Effector memory CD8-positive, alpha-beta T cell (primary cell): Measurements from ENCODE around the gene SELENOH.

Experiments
- ATAC-seq: fragments of 150-1000 bp; cut with Tn5 transposase; replicated peaks from 2 replicates; pipeline ENCODE4 v1.10.0; 2021; ENCODE audit warnings: mild to moderate bottlenecking, moderate library complexity
- DNase-seq, 3 experiments: peaks; one replicate each; pipeline ENCODE4 v3.0.0; 2021
- H3K27ac Mint-ChIP-seq, 2 donors: one replicate each; pipeline ENCODE4 v1.8.0; 2022; ENCODE audit warnings: mild to moderate bottlenecking in 2 of 2, mixed read lengths in 2 of 2, moderate library complexity in 2 of 2
- H3K27me3 Mint-ChIP-seq, 2 donors: one replicate each; pipeline ENCODE4 v1.8.0; 2022; ENCODE audit warnings: mixed read lengths in 2 of 2
- H3K36me3 Mint-ChIP-seq: one replicate; pipeline ENCODE4 v1.8.0; 2022; ENCODE audit warnings: mild to moderate bottlenecking, moderate library complexity, mixed read lengths; ENCODE audit not compliant: insufficient read depth
- H3K4me1 Mint-ChIP-seq, 2 donors: one replicate each; pipeline ENCODE4 v1.8.0; 2022; ENCODE audit warnings: low read depth in 2 of 2, mixed read lengths in 2 of 2
- H3K4me3 Mint-ChIP-seq, 2 donors: one replicate each; pipeline ENCODE4 v1.8.0; 2022; ENCODE audit warnings: mild to moderate bottlenecking in 2 of 2, mixed read lengths in 2 of 2, moderate library complexity in 2 of 2
- H3K9me3 Mint-ChIP-seq, 2 donors: one replicate each; pipeline ENCODE4 v1.8.0; 2022; ENCODE audit warnings: mixed read lengths in 2 of 2

SELENOH gene

DNA sequence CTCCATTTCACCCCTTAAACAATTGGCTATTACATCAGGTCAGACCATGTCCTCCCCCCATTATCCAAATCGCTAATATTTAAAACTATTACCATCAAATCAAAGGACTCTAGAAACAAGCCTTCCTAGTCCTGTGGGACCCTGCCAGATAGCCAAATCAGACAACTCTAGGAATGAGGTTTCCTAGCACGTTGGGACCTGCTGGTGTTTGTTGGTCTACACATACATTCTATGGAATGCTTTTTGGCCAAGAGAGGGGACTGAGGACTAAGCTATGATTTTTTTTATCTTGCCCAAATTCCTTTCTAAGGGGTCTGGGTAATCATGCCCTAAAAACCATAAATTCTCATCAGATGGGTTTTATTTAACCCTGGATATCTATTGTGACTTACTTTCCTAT, 14.1 kb upstream of the SELENOH start:
- no peaks in the 10 kb centered on the region for H3K27me3 Mint-ChIP-seq
- H3K9me3 Mint-ChIP-seq, result no peaks in the 10 kb centered on the region
- no peak overlapping the region for H3K4me3 Mint-ChIP-seq
- peaks cover 0 to 12% of the 10 kb centered on the region in 2 donors for H3K4me1 Mint-ChIP-seq
- no peak for ATAC-seq
- DNase-seq, result no peak
- peak overlapping the region in 1 of 2 donors; percentile 32 for H3K27ac Mint-ChIP-seq
- H3K36me3 Mint-ChIP-seq, result peaks cover 16% of the 10 kb centered on the region

DNA sequence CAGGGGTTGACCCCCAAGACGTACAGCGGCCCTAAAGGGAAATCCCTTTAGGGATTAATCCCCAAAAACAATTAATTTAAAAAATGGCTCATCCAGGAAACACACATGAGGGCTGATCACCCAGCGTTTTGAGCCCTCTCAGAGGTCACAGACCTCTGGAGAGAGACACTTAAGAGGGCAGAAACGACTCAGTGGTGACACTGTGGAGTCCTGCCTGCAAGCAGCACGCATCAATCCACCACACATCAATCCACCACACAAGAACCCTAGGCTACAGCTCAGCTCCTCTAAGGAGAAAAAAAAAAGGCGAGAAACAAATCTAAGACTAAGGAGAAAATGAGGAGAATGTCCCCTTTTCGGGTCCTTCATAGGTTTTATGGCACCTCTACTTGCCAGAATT, 12.5 kb upstream of the SELENOH start:
- H3K4me3 Mint-ChIP-seq, result no peak overlapping the region
- no peaks in the 10 kb centered on the region for H3K27me3 Mint-ChIP-seq
- H3K27ac Mint-ChIP-seq, result peak overlapping the region; percentile 53 to 85
- H3K9me3 Mint-ChIP-seq, result no peaks in the 10 kb centered on the region
- ATAC-seq (no peak), DNase-seq (no peak)
- H3K36me3 Mint-ChIP-seq, result peaks cover 4% of the 10 kb centered on the region
- peaks cover 0 to 12% of the 10 kb centered on the region in 2 donors for H3K4me1 Mint-ChIP-seq

DNA sequence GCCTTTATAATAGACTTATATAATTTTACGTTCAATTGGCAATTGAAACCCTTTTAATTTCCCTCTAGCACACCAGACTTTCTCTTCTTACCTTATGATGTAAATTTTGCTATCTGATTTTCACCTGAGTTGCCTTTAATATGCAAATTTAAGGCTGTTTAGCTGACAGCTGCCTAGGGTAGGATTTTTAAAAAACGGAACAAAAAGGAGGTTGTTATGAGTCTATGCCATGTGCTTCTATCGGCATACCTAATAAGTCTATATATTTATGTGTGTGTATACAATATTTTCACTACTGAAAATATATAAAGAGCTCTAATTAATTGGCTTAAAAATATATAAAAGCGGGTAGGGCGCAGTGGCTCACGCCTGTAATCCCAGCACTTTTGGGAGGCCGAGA, 11.8 kb upstream of the SELENOH start:
- DNase-seq (no peak), ATAC-seq (no peak)
- Mint-ChIP-seq H3K27me3 (no peaks in the 10 kb centered on the region), H3K9me3 (no peaks in the 10 kb centered on the region), H3K27ac (peak overlapping the region in 1 of 2 donors; percentile 85), H3K36me3 (peaks cover 10% of the 10 kb centered on the region), H3K4me3 (no peak overlapping the region), H3K4me1 (peaks cover 0 to 12% of the 10 kb centered on the region in 2 donors)

DNA sequence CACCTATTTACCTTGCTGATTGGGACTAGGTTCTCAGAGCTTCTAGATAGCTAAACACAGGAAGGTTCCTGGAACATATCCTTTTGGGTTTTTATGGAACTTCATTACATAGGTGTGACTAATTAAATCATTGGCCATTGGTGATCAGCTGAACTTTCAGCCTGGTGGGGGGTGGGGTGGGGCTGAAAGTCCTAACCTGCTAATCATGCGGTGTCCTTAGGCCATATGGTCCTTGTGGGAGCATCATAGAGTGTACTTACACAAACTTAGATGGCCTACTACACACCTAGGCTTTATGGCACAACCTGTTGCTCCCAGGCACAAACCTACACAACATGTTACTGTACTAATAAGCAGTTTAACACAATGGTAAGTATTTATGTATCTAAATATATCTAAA, 8.6 kb upstream of the SELENOH start:
- H3K9me3 Mint-ChIP-seq, result no peaks in the 10 kb centered on the region
- ATAC-seq, result no peak
- no peak overlapping the region for H3K27ac Mint-ChIP-seq
- H3K4me1 Mint-ChIP-seq, result peaks cover 0 to 15% of the 10 kb centered on the region in 2 donors
- no peaks in the 10 kb centered on the region for H3K27me3 Mint-ChIP-seq
- no peak overlapping the region for H3K4me3 Mint-ChIP-seq
- no peak for DNase-seq
- peaks cover 32% of the 10 kb centered on the region for H3K36me3 Mint-ChIP-seq

DNA sequence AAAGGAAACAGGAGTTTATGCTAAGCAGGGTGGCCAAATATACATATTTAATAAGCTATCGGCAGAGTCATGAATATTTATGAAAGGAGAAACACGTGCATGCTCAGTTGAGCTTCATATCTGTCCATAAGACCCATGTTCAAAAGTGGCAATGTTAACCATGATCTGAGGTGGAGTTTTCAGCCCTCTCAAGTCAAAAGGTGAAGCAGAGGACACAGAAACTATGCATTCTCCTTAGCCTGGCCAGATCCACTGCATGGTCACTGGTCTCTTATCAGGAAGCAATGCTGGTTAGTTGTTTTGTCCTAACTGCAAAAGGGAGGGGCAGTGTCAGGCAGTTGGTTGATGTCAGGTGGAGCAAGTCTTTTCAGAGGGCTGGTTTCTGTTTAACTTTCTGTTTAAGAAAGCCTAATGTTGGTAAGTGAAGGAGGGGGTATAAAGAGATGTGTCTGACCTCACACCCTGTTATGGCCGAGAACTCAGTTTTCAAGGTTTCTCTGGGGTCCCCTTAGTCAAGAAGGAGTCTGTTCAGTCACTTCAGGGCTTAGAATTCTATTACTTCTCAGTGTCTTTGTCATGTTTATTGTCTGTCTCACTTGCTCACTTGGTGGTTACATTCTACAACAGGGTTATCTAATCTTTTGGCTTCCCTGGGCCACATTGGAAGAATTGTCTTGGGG, 5.5 kb upstream of the SELENOH start:
- H3K9me3 Mint-ChIP-seq, result no peaks in the 10 kb centered on the region
- H3K27me3 Mint-ChIP-seq, result no peaks in the 10 kb centered on the region
- no peak for DNase-seq
- H3K4me1 Mint-ChIP-seq, result peaks cover 0 to 13% of the 10 kb centered on the region in 2 donors
- H3K36me3 Mint-ChIP-seq, result peaks cover 48% of the 10 kb centered on the region
- no peak for ATAC-seq
- H3K27ac Mint-ChIP-seq, result peak overlapping the region; percentile 41 to 62
- no peak overlapping the region for H3K4me3 Mint-ChIP-seq

DNA sequence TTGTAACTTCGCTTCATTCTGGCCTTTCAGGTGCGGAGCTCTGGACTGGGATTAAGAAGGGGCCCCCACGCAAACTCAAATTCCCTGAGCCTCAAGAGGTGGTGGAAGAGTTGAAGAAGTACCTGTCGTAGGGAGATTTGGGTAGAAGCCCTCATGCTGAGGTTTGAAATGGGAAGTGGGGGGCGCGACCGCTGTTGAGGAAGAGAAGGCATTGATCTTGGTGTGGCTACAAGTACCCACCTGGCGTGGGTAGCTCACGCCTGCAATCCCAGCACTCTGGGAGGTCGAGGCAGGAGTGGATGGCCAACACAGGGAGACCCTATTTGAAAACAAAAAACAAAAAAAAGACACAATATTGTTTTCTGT, 779 bp downstream of the SELENOH start:
- Mint-ChIP-seq H3K4me3 (peak overlapping the region; percentile 95 to 97), H3K27me3 (no peaks in the 10 kb centered on the region), H3K36me3 (peaks cover 76% of the 10 kb centered on the region), H3K4me1 (peaks cover 20 to 26% of the 10 kb centered on the region in 2 donors), H3K9me3 (no peaks in the 10 kb centered on the region), H3K27ac (peak overlapping the region; percentile 99)
- no peak for DNase-seq
- no peak for ATAC-seq

DNA sequence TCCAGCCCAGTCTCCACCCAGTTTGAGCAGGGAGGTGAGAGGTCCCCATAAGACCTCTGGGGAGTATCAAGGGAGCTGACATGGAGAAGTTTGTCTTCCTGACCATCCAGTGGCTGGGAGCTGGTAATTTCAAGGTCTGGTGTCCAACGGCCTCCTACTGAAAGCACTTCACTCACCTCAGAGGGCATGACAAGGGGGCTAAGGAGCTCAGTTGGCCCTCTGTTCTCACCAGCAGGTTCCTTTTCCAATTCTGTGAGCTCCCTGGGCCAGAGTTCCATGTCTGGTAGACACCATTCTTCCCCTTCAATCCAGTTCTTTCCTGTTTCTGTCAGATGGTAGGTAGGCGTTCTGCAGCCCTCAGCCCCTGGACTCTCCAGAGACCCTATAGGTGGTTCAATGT, 3.1 kb downstream of the SELENOH start:
- no peak for DNase-seq

DNA sequence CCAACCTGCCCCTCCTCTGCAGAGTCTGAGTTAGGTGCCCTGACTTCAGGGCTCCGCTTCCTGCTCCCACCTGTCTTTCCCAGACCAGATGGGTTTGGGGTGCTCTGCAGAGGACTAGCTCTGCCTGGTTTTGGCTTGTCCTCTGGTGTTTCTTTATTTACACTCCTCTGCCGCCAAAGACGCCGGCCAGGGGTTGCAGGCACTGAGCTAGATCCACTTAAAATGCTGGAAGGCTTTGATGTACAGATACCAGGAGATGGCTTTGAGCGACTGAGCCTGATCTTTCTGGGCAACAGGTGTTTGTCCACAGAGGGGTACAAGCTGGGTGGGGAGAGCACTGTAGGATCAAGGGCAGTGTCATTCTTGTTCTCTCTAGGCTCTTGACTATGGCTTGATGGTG, 3.9 kb downstream of the SELENOH start:
- no peak overlapping the region for H3K4me3 Mint-ChIP-seq
- H3K4me1 Mint-ChIP-seq, result peaks cover 19 to 20% of the 10 kb centered on the region in 2 donors
- H3K36me3 Mint-ChIP-seq, result peaks cover 54% of the 10 kb centered on the region
- ATAC-seq (no peak), DNase-seq (no peak)
- no peaks in the 10 kb centered on the region for H3K27me3 Mint-ChIP-seq
- H3K27ac Mint-ChIP-seq, result peak overlapping the region; percentile 3 to 84
- H3K9me3 Mint-ChIP-seq, result no peaks in the 10 kb centered on the region

More for the DNA sequence above, 3.1 kb downstream of the SELENOH start:
- H3K4me1 Mint-ChIP-seq, result peaks cover 19 to 20% of the 10 kb centered on the region in 2 donors
- H3K27me3 Mint-ChIP-seq, result no peaks in the 10 kb centered on the region
- H3K36me3 Mint-ChIP-seq, result peaks cover 61% of the 10 kb centered on the region
- H3K27ac Mint-ChIP-seq, result peak overlapping the region; percentile 60 to 84
- no peak overlapping the region for H3K4me3 Mint-ChIP-seq
- no peaks in the 10 kb centered on the region for H3K9me3 Mint-ChIP-seq
- no peak for ATAC-seq

DNA sequence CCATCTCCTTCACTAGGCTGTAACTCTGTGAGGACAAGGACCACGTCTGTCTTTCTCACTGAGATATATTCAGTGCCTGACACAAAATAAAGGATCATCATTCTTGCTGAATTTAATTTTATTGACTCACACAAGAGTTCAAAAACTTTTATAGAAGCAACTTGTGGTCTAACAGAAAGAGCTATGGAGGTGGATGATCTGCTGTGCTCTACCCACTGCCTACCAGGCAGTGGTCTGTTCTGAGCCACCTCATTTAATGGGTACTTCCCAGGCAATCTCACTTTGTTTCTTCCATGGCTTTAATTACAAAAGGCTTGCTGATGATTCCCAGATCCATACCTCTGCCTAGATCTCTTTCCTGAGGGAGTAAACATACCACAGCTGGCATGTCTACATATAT, 5.6 kb downstream of the SELENOH start:
- peaks cover 44% of the 10 kb centered on the region for H3K36me3 Mint-ChIP-seq
- no peak for ATAC-seq

DNA sequence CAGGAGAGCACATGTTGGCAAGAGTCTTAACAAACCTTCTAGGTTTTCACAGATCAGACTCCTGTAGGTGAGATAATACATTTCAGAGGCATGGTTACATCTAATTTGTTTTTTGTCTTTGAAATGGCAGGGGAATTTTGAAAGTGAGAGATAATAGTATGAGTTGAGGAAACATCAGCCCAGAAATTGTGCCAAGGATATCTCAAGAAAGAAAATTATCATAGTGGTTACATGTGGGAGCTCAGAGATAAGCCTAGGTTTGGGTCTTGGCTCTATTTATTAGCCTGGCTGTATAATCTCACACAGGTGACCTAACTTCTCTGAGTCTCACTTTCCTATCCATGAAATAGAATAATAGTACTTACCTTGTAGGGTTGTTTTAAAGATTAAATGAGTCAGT, 9.9 kb downstream of the SELENOH start:
- Mint-ChIP-seq H3K36me3 (peaks cover 5% of the 10 kb centered on the region), H3K27me3 (no peaks in the 10 kb centered on the region), H3K9me3 (no peaks in the 10 kb centered on the region), H3K4me3 (no peak overlapping the region), H3K4me1 (no peaks in the 10 kb centered on the region), H3K27ac (no peak overlapping the region)
- DNase-seq, result no peak
- no peak for ATAC-seq

More for the DNA sequence above, 5.6 kb downstream of the SELENOH start:
- DNase-seq, result no peak
- Mint-ChIP-seq H3K27me3 (no peaks in the 10 kb centered on the region), H3K27ac (peak overlapping the region; percentile 3 to 81), H3K4me3 (no peak overlapping the region), H3K4me1 (peaks cover 12 to 15% of the 10 kb centered on the region in 2 donors), H3K9me3 (no peaks in the 10 kb centered on the region)

DNA sequence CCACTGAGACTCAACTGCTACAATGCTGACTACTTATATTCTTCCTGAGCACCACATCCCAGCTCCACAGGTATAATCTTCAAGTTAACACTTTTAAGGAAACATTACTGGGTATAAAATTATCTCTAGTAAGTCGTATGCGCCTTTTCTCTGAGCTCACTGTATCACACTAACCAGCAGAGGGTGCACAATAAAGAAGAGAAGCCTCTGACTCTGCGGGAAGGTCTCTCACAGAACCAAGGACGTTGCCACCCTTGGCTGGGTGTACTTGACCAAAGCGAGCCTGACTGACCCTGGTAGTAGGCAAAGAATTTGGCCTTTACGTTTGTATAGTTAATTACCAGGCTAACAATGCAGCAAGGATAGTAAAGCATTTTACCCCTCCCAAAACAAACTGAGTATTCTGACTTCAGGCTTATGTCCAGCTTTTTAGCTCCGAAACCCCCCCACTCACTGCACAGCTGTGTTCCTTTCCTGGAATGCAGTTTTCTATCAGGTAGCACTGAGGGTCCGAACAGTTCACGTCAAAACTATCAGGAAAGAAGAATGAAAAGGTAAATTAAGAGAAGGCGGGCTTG, 10.5 kb downstream of the SELENOH start, which contains the start of gene BTBD18:
Gene BTBD18, minus strand, starts transcription at position 144 of the 578 bp plus-strand sequence. CDS start 631 bp downstream, outside the sequence.
- H3K4me3 Mint-ChIP-seq, result no peak within 1 kb of the TSS
- H3K4me1 Mint-ChIP-seq, result no peaks in the 10 kb centered on the region
- H3K27ac Mint-ChIP-seq, result no peak within 1 kb of the TSS
- H3K27me3 Mint-ChIP-seq, result no peaks in the 10 kb centered on the region
- no peak for DNase-seq
- ATAC-seq, result no peak
- H3K9me3 Mint-ChIP-seq, result no peaks in the 10 kb centered on the region
- no peaks in the 10 kb centered on the region for H3K36me3 Mint-ChIP-seq

DNA sequence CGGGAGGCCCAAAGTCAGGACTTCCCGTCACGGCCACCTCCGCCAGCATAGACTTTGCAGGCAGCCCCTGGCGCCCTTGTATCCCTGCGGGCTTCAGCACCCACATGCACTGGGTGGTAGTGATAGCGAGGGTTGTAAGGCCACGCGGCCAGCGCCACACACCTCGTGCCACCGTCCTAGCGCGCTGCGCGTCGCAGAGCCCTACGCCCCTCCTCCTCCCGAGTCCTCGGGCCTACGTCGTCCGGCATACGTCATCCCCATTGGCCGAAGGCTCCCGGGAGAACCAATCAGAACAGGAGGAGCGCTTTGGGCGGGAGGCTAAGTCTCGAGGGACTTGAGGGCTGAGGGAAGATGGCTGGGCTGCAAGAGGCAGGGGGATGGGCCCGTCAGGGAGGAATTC, 11.7 kb downstream of the SELENOH start:
- no peaks in the 10 kb centered on the region for H3K4me1 Mint-ChIP-seq
- DNase-seq (no peak), ATAC-seq (no peak)
- H3K36me3 Mint-ChIP-seq, result no peaks in the 10 kb centered on the region
- H3K4me3 Mint-ChIP-seq, result no peak overlapping the region
- H3K27me3 Mint-ChIP-seq, result no peaks in the 10 kb centered on the region
- H3K27ac Mint-ChIP-seq, result no peak overlapping the region
- no peaks in the 10 kb centered on the region for H3K9me3 Mint-ChIP-seq

DNA sequence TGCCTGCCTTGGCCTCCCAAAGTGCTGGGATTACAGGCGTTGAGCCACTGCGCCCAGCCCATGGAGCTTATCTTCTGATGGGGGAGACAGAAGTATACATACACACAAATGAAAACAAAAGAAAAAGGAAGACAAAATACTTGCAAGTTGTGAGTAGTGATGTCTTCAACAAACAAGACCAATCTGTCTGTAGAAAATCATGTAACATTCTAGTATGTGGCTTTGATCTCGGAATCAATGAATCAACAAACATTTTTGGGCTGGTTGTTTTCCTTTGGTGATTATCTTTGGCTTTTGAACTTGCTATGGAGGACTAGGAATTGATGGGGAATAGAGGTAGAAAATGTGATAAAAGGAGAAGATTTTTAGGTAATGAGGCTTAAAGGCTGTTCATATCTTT, 16.9 kb downstream of the SELENOH start:
- ATAC-seq (no peak), DNase-seq (no peak)
- no peaks in the 10 kb centered on the region for H3K9me3 Mint-ChIP-seq
- H3K27me3 Mint-ChIP-seq, result no peaks in the 10 kb centered on the region
- no peak overlapping the region for H3K4me3 Mint-ChIP-seq
- no peaks in the 10 kb centered on the region for H3K4me1 Mint-ChIP-seq
- no peak overlapping the region for H3K27ac Mint-ChIP-seq
- no peaks in the 10 kb centered on the region for H3K36me3 Mint-ChIP-seq
